Upper lobe of left lung (tissue), 6 donors: ENCODE results near the gene SSTR3. TPM values are rescaled to one million over a fixed set of nuclear protein-coding genes. Genes with fewer than 3 reads are reported as not detected.

ENCODE experiments used
- ATAC-seq, 2 donors: fragments of 200-7000 bp; cut with Tn5 transposase; one replicate each; pipeline ENCODE4 v1.9.1; 2022; ENCODE audit warnings: mild to moderate bottlenecking in 2 of 2, moderate library complexity in 2 of 2; ENCODE audit not compliant: low FRiP score in 2 of 2
- DNase-seq, 2 donors: peaks; one replicate each; pipeline ENCODE4 v3.0.0-alpha.2; 2019 to 2020
- H3K27ac ChIP-seq, 4 donors: fragments of 200-600 bp; sonication (generic); one replicate each; pipeline ENCODE4 v1.5.1; 2016 to 2019
- H3K27me3 ChIP-seq, 4 donors: fragments of 200-600 bp; sonication (generic); one replicate each; pipeline ENCODE4 v1.5.1; 2017 to 2019
- H3K36me3 ChIP-seq, 4 donors: fragments of 200-600 bp; sonication (generic); one replicate each; pipeline ENCODE4 v1.5.1; 2016 to 2019
- H3K4me1 ChIP-seq, 4 donors: fragments of 200-600 bp; sonication (generic); one replicate each; pipeline ENCODE4 v1.5.1; 2018 to 2019
- H3K4me3 ChIP-seq, 4 donors: fragments of 200-600 bp; sonication (generic); one replicate each; pipeline ENCODE4 v1.5.1; 2017 to 2019; ENCODE audit warnings: mild to moderate bottlenecking in 2 of 4, moderate library complexity in 1 of 4
- H3K9me3 ChIP-seq, 4 donors: fragments of 200-600 bp; sonication (generic); one replicate each; pipeline ENCODE4 v1.5.1; 2018 to 2019
- EP300 ChIP-seq, 4 donors: sonication (generic); formaldehyde crosslinking; IDR thresholded peaks; one replicate each; pipeline ENCODE4 v1.5.1; 2017; ENCODE audit warnings: antibody characterized with exemption in 4 of 4, control low read depth in 2 of 4
- POLR2A ChIP-seq, 4 donors: fragments of 450-650 bp; IDR thresholded peaks; one replicate each; pipeline ENCODE4 v1.5.1; 2016 to 2017; ENCODE audit warnings: antibody characterized with exemption in 4 of 4, mild to moderate bottlenecking in 2 of 4
- POLR2AphosphoS5 ChIP-seq, 2 donors: sonication (generic); formaldehyde crosslinking; IDR thresholded peaks; one replicate each; pipeline ENCODE4 v1.5.1; 2017; ENCODE audit warnings: antibody characterized with exemption in 2 of 2
- WGBS, 2 donors: methylation state at CpG; one replicate each; pipeline ENCODE4 v1.1.5; 2017 to 2018; 5-methylcytosine and 5-hydroxymethylcytosine counted together
- total RNA-seq, 6 donors: library from RNA; depleted of rRNA in 4 of 6; stranded (reverse); fragments of >200 nt in 4 of 6; gene quantifications; one replicate each; pipeline versions ENCODE4 v1.1.0 to v1.2.1, GENCODE V29; 2016 to 2021
- TF ChIP-seq, protein P1 (sequence below), 6 experiments: fragments of 450-650 bp in 4 of 6; fragments of 200-600 bp in 2 of 6; sonication (generic) in 2 of 6; IDR thresholded peaks; one replicate each; pipeline ENCODE4 v1.5.1; 2016 to 2019; ENCODE audit warnings: antibody characterized with exemption in 6 of 6
- donor health status: DM: no; HTN: no; CAD: no; lungs with moderate emphysema.
- donor health status: DM: no; HTN: yes; CAD: no; lungs with severe emphysema.

SSTR3 gene
- total RNA-seq, 6 donors from 2014 or later: 0.06 to 0.13 TPM; not detected in 4

DNA sequence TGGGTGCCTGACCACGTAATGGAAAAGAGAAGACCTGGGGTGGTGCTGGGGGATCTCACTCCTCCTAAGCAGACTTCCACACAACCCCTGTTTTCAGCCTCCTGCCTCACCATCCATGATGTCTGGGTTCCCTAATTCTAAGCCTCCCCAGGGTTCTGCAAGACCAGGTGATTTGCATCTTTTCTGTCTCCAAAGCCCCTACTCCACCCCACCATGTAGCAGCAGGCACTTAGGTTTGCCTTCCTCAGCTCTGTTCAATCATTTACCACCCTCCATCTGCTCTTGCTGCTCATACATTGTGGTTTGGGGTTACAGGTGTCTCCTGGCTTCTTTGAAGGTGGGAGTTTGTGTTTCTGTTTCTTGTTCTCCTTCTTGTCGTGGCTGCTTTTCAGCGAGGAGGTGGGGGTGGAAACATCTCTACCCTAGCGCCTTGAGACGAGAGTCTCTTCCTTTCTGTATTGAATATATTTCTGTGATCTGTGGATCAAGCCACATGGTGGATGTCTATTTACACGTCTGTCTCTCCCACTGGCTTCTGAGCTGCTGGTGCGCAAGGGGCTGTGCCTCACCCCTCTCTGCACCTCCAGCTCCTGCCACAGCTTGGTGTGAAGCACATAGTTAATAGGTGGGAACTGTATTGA is 6.6 kb upstream of the SSTR3 start:
- WGBS, 2 donors: 37 to 38% methylated on average over 7 of the region's 7 CpGs
- Histone ChIP-seq H3K4me3 (no peak overlapping the region), H3K27ac (peak overlapping the region in 1 of 4 donors; percentile 30), H3K9me3 (no peaks in the 10 kb centered on the region), H3K36me3 (no peaks in the 10 kb centered on the region), H3K4me1 (no peaks in the 10 kb centered on the region), H3K27me3 (no peaks in the 10 kb centered on the region)
- TF ChIP-seq POLR2AphosphoS5 (IDR thresholded peaks at IDR 0.05) (no peak), POLR2A (IDR thresholded peaks at IDR 0.05) (no peak), EP300 (IDR thresholded peaks at IDR 0.05) (no peak)
- TF ChIP-seq, protein P1, sequence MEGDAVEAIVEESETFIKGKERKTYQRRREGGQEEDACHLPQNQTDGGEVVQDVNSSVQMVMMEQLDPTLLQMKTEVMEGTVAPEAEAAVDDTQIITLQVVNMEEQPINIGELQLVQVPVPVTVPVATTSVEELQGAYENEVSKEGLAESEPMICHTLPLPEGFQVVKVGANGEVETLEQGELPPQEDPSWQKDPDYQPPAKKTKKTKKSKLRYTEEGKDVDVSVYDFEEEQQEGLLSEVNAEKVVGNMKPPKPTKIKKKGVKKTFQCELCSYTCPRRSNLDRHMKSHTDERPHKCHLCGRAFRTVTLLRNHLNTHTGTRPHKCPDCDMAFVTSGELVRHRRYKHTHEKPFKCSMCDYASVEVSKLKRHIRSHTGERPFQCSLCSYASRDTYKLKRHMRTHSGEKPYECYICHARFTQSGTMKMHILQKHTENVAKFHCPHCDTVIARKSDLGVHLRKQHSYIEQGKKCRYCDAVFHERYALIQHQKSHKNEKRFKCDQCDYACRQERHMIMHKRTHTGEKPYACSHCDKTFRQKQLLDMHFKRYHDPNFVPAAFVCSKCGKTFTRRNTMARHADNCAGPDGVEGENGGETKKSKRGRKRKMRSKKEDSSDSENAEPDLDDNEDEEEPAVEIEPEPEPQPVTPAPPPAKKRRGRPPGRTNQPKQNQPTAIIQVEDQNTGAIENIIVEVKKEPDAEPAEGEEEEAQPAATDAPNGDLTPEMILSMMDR (IDR thresholded peaks at IDR 0.05): no peak
- no peak for DNase-seq
- no peak for ATAC-seq

DNA sequence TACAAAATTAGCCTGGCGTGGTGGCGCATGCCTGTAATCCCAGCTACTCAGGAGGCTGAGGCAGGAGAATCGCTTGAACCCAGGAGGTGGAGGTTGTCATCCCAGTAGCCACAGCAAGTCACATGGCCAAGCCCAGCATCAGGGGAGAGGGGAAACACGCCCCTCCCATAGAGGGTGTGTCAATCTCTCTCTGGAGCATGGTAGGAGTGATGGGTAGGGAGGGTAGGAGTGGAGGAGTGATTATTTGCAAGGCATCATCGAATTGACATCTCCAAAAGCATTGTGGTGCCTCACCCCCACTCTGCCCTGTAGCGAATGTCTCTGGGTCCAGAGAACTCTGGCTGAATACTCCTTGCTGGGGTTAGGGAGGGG is 6.1 kb upstream of the SSTR3 start:
- WGBS, 2 donors: 84 to 87% methylated on average over 5 to 6 of the region's 6 CpGs
- Histone ChIP-seq H3K36me3 (no peaks in the 10 kb centered on the region), H3K4me1 (no peaks in the 10 kb centered on the region), H3K27me3 (no peaks in the 10 kb centered on the region), H3K9me3 (no peaks in the 10 kb centered on the region), H3K4me3 (no peak overlapping the region), H3K27ac (no peak overlapping the region)
- no peak for ATAC-seq
- DNase-seq: no peak
- TF ChIP-seq, protein P1 (IDR thresholded peaks at IDR 0.05): no peak
- no peak for TF ChIP-seq POLR2AphosphoS5 (IDR thresholded peaks at IDR 0.05)

DNA sequence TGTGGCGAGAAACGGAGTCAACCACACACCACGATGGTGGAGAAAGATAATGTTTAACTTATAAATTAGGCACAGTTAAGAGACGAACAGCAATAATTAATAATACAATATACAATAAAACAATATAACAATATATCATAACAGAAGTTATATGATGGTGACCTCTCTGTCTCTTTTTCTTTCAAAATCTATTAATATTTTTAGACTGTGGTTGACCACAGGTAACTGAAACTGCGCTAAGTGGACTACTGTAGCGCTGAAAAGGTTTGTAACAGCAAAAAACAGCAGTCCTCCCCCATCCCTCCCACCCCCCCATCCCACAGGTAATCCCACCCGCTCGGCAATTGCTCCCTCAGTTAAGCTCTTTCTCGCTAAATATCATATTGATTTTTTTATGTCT is 3.6 kb upstream of the SSTR3 start:
- Histone ChIP-seq H3K9me3 (no peaks in the 10 kb centered on the region), H3K36me3 (no peaks in the 10 kb centered on the region), H3K4me1 (no peaks in the 10 kb centered on the region), H3K4me3 (no peak overlapping the region), H3K27ac (no peak overlapping the region), H3K27me3 (no peaks in the 10 kb centered on the region)
- ATAC-seq: no peak
- TF ChIP-seq POLR2AphosphoS5 (IDR thresholded peaks at IDR 0.05): no peak
- WGBS, 2 donors: 75 to 81% methylated on average over 9 of the region's 9 CpGs
- no peak for DNase-seq

DNA sequence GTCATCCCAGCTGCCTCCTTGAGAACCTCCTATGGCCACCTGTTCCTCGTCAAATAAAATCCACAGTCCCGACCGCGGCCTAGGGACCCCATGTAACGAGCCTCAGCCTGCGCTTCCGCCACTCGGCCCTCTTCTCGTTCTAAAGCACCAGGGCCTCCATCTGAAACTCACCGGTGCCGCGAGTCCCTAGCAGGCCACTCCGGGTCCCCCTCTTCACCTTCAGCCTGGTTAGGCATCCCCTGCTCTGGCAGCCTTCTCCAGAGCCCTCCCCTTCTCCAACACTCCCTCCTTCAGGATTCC is 2.4 kb upstream of the SSTR3 start:
- Histone ChIP-seq H3K4me3 (no peak overlapping the region), H3K4me1 (no peaks in the 10 kb centered on the region), H3K27me3 (no peaks in the 10 kb centered on the region), H3K27ac (no peak overlapping the region), H3K36me3 (no peaks in the 10 kb centered on the region), H3K9me3 (no peaks in the 10 kb centered on the region)
- ATAC-seq: no peak
- TF ChIP-seq EP300 (IDR thresholded peaks at IDR 0.05) (no peak), POLR2AphosphoS5 (IDR thresholded peaks at IDR 0.05) (no peak), POLR2A (IDR thresholded peaks at IDR 0.05) (no peak)
- TF ChIP-seq, protein P1 (IDR thresholded peaks at IDR 0.05): no peak
- DNase-seq: no peak
- 79 to 80% methylated on average over 13 of the region's 13 CpGs for WGBS, 2 donors

DNA sequence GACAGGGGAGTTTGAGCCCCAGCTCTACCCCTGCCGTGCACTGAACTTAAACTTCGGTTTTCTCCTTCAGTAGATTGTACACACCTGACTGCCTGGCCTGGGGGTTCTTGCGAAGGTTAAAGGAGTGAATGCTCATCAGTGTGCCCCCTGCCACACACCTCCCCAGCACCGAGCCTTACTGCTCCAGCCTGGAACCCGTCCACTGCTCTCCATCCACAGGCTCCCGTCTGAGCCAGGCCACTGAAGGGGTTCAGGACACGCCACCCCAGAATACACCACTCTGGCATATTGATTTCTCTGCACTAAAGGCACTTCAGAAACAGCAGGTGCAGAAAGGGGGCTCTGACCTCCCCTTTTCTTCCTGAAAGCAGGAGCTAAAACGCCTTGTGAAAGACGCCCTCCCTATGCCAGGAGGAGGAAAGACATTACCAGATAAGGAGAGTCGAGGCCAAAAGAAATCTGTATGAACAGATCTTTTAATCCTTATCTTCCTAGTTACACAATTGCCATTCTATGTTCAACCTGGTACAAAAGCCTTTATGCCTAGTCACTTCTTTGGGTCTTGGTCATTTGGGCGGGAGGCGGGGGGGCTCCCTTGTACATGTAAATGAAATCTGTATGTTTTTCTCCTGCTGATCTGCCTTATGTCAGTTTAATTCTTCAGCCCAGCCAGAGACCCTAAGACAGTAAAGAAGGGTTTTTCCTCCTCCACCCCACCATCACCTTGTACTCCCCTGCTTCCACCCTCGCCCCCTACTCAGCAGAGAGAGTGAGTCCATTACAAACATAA is 1.9 kb upstream of the SSTR3 start:
- H3K9me3 ChIP-seq: no peaks in the 10 kb centered on the region
- 79 to 82% methylated on average over 13 of the region's 13 CpGs for WGBS, 2 donors
- no peak overlapping the region for H3K27ac ChIP-seq
- DNase-seq: no peak
- H3K4me3 ChIP-seq: no peak overlapping the region
- H3K4me1 ChIP-seq: no peaks in the 10 kb centered on the region
- TF ChIP-seq POLR2A (IDR thresholded peaks at IDR 0.05): no peak
- no peak for TF ChIP-seq POLR2AphosphoS5 (IDR thresholded peaks at IDR 0.05)
- no peak for TF ChIP-seq EP300 (IDR thresholded peaks at IDR 0.05)
- TF ChIP-seq, protein P1 (IDR thresholded peaks at IDR 0.05): no peak
- H3K27me3 ChIP-seq: no peaks in the 10 kb centered on the region
- no peak for ATAC-seq
- H3K36me3 ChIP-seq: no peaks in the 10 kb centered on the region
